Activated CD4-positive, alpha-beta T cell treated with anti-CD3 and anti-CD28 coated beads, Interleukin-2, amount 50 U/mL, for 1 hour (primary cell): ENCODE data around the gene CERS2.
A peak's percentile ranks its signal among the peaks of the same experiment; 100 is the strongest.
"Not testable (repeated sequence)": the region's sequence is repeated elsewhere in the genome, so short reads cannot be mapped to it uniquely, and the experiment has no call there.

Experiments used
- DNase-seq: peaks from one replicate; pipeline ENCODE4 v3.0.0-alpha.2; 2020

CERS2 gene

DNA sequence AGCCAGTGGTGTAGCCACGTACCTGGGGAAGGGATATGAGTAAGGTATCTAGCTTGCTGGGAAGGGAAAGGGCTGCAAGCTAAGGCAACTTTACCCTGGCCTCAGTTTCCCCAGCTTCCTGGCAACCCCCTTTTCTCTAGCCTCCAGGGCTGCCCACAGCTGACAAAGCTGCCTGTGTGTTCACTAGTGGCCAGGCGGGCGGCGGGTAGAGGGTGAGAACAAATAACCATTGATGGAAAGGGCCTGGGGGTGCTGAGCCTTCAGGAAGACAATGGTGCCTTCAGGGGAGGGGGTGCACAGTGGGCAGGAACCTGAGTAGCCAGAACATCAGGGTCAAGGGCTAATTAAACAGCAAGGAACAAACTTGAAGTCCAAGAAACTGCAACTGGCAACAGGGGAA, 6.1 kb downstream of the CERS2 start:
- no peak for DNase-seq

DNA sequence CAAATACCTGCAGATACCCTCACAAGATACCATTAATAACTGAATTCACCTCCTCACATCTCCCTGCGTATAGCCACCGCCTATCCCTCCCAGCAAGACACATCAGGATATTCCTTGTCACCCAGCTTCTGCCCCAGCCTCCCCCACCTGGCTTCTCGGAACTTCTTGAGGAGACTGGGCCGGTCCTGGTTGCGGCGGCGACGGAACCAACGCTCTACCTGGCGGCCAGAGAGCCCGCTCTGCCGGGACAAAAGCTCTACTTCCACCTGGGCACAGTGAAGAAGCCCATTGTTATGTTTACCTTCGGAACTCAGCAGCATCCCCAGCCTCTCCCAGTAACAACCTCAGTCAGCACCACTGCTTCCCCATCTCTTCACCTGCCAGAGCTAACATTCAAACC, 6.7 kb downstream of the CERS2 start:
- DNase-seq, result no peak

DNA sequence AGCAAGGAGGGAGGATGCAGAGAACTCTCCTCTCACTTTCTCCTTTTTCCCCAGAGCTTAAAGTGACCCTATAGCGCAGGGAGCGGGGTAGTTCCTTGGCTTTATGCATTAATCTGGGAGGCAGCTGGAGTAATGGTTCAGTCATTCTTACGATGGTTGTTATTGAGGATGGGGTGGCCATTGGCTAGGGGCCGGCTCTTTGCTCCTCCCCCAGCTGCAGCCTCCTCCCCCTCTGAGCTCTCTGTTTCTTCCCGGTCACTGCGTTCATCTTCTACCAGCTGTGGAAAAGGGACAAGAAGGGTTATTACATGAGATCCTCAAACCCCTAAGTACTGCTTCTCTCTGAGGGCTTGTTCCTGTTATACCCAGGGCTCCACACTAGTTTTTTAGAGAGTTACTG, 8.6 kb downstream of the CERS2 start:
- no peak for DNase-seq

DNA sequence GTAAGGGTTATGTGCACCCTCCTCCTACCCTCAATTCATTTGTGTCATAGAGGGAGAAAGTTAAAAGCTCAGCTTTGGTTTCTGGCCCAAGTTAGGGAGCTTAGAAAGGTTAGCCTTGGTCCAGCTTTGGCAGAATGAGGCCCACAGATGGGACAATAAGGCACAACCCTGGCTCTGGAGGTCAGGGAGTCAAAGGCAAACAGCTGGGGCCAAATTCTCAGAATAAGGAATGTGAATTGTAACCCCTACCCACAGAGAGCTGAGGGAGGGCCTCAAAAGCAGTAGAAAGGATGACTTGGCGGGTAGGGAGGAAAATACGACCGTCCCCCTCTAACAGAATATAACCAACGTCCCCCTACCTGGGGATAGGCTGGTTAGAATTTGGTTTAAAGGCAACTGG, 9.0 kb downstream of the CERS2 start:
- DNase-seq, result no peak

DNA sequence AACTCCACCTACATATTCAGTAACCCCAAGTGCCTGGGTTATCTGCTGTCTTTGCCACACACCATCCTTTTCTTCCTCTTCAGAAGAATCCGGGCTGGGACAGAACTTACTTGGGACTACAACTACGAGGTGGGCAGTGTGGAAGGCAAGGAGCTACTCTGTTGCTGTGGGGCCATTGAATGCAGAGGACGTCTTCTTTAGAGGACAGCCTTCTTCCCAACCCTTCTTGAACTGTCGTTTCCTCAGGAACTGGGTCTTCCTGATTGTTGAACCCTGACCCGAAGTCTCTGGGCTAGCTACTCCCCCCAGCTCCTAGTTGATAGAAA, 10.5 kb downstream of the CERS2 start:
- DNase-seq, result no peak

DNA sequence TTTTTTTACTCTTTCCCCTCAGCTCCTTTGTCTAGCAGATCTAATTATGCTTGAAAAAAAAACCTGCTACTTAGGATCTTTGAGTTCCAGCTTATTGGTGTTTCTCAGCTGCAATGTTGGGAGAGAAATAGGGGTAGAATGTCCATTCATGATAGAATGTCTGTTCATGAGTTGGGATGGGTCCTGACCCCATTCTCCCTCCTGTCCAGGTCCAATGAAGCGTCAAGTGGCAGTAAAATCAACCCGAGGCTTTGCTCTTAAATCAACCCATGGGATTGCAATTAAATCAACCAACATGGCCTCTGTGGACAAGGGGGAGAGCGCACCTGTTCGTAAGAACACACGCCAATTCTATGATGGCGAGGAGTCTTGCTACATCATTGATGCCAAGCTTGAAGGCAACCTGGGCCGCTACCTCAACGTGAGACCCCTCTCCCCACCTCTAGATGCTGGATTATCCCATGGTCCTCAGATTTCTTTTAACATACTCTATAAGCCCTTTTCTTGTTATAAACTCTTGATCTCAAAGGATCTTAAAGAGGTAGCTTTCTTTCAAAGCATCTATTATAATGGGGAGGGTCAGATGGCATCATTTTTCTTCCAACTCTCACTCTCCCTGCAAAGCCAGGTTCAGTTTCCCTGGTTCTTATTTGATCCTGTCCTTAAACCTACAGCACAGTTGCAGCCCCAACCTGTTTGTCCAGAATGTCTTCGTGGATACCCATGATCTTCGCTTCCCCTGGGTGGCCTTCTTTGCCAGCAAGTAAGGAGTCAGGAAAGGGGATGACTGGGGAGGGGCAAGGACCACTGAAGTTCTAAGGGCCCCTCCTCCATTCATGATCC, 11.1 kb downstream of the CERS2 start:
- DNase-seq, result no peak

DNA sequence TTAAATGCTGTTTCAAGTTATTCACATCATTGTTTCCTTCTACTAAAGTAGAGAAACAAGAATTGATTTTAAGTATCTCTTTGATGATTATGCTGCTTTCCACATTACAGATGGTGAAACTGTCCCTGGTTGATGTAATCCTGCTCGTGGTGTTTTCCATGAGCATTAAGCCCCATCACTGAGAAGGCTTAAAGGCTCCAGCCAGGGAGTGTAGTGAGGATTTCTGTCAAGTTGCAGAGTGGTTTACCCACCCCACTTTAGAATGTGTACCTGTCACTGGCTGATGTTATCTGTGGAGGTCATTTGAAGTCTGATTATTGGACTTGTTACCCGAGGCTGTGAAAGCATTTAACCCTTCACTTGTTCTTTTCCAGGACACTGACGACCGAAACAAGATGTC, 12.9 kb downstream of the CERS2 start:
- no peak for DNase-seq

DNA sequence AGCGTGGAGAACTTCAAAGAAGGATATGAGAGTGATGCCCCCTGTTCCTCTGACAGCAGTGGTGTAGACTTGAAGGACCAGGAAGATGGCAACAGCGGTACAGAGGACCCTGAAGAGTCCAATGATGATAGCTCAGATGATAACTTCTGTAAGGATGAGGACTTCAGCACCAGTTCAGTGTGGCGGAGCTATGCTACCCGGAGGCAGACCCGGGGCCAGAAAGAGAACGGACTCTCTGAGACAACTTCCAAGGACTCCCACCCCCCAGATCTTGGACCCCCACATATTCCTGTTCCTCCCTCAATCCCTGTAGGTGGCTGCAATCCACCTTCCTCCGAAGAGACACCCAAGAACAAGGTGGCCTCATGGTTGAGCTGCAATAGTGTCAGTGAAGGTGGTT, 14.0 kb downstream of the CERS2 start:
- DNase-seq, result no peak

DNA sequence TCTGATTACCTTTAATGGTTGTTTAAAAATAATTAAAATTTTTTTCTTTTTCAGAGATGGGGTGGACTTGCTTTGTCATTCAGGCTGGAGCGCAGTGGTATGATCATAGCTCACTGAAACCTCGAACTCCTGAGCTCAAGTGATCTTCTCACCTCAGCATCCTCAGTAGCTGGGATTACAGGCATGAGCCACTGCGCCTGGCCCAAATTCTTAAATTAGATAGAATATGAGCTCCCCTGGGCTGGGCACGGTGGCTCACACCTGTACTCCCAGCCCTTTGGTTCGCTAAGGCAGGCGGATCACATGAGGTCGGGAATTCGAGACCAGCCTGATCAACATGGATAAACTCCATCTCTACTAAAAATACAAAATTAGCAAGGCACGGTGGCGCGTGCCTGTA, 17.0 kb downstream of the CERS2 start:
- no peak for DNase-seq

DNA sequence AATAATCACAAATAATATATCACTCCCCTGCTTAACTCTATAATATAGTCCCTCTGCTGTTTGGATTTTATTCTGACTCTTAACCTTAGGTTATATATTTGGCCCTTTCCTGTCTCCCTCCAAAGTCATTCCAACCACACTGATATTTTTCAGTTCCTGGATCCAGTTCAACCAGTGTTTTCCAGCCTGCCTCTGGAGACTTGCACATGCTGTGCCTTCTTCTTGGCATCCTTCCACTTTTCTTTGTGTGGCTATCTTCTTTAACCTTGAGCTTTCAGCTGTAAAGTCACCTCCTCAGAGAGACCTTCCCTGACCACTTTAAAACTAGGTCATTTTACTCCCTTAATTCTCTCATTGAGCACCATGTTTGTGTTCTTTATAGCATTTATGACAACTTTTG, 19.4 kb downstream of the CERS2 start:
- DNase-seq, result no peak

DNA sequence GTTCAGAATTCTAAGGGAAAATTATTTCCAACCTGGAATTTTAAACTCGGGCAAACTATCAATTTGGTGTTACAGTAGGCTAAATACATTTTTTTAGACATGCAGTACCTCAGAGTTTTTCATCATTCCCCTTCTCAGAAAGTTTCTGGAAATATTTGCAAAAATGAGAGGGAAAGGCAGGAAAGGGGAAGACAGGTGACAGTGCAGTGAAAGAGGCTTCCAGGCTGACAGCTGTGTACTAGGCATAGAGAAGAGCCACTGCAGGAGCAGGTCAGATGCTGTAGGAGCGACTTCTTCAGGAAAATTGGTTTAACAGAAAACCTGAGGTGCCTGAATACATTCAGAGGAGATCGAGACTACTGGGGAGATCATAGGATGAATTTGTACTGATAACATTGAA, 19.9 kb downstream of the CERS2 start:
- no peak for DNase-seq

DNA sequence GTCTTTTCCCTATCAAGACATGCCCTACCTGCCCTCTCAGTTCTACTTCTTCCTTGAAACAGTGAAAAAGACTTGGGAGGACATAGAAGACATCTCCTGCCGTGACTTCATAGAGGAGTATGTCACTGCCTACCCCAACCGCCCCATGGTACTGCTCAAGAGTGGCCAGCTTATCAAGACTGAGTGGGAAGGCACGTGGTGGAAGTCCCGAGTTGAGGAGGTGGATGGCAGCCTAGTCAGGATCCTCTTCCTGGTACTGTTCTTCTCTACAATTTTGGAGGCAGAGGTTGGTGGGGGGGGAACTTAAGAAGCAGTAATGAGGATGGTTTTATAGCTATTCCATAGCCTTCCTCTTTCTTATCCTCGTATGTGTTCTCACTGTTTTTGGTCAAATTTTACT, 29.8 kb downstream of the CERS2 start:
- no peak for DNase-seq

DNA sequence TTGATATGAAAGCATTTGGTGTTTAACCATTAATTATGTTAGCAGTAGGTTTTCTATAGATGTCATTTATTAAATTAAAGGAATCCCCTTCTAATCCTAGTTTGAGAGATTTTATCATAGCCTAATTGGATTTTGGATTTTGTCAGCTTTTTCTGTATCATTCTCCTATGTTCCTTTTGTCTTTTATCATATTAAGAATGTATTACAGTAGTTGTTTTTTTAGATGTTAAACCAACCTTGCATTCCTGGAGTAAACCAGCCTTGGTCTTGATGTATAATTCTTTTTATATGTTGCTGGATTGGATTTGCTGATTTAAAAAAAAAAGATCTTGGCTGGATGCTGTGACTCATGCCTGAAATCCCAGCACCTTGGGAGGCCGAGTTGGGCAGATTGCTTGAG, 42.9 kb downstream of the CERS2 start:
- no peak for DNase-seq

DNA sequence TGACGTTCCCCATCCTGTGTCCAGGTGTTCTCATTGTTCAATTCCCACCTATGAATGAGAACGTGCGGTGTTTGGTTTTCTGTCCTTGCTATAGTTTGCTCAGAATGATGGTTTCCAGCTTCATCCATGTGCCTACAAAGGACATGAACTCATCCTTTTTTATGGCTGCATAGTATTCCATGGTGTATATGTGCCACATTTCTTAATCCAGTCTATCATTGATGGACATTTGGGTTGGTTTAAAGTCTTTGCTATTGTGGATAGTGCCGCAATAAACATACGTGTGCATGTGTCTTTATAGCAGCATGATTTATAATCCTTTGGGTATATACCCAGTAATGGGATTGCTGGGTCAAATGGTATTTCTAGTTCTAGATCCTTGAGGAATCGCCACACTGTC, 45.9 kb downstream of the CERS2 start:
- DNase-seq, result not testable (repeated sequence)

DNA sequence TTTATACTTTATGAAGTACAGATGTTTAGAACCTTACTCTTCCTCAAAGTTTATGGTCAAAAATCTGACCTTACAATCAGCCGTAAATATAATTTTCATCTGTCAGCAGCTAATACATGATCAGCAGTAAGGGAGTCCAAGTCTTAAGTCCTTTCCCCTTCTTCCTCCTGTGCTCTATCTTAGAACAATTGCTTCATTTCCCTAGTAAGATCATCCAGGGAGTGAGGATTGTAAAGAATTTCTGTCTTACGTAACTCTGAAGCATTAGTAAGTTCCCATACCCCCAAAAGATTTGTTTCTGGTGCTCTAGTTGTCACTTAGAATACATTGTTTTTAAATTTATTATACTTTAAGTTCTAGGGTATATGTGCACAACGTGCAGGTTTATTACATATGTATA, 46.3 kb downstream of the CERS2 start:
- DNase-seq, result no peak

DNA sequence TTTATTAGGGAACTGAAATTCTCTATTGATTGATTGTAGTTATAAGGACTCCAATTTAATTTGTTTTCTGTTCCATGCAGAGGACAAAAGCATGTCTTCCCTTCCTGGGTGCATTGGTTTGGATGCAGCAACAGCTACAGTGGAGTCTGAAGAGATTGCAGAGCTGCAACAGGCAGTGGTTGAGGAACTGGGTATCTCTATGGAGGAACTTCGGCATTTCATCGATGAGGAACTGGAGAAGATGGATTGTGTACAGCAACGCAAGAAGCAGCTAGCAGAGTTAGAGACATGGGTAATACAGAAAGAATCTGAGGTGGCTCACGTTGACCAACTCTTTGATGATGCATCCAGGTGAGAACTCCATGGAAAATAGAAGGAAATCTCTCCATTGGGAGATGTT, 47.0 kb downstream of the CERS2 start:
- no peak for DNase-seq

DNA sequence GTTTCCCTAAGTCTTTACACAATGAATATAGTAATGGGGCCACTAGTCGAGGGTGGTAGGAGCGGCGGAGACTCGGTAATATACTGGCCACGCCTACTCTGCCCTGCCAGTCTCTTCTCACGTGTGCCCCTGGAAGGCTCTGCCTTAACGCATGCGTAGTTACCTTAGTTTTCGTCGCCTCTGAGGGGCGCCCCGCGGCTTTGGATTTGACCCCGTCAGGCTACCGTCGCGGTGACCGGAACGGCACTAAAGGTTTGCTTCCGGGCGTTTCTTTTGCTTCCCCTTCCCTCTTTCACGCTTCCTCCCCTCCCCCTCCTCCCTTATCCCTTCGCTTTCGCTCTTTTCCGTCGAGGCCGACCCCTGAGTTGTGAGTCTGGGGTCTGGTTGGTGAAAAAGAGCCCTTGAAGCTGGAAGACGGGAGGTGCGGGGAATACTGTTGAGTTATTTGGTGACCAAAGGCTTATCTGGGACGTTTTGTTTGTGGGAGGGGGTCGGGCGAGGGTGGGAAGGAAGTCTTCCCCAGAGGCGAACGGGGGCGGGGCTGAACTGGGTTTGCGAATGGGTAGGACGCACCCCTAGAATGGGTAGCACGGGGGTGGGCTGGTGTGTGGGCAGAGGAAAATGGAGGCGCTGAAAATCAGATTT, 48.4 kb downstream of the CERS2 start, which contains the start of gene SETDB1:
Gene SETDB1 (plus strand): TSS at position 267 of the 645 bp plus-strand sequence. CDS start 1,352 bp downstream, outside the sequence.
- peak; percentile 87 for DNase-seq

DNA sequence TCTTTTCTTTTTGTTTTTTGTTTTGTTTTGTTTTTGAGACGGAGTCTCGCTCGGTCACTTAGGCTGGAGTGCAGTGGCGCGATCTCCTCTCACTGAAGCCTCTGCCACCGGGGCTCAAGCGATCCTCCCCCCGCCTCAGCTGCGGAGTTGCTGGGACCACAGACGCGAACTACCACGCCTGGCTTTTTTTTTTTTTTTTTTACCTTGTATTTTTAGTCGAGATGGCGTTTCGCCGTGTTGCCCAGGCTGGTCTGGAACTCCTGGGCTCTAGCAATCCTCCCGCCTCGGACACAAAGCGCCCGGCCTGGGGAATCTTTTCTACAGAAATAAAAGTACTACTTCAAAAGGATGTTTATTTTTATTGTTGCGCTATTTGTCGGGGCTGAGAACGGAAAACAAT, 49.6 kb downstream of the CERS2 start:
- no peak for DNase-seq

DNA sequence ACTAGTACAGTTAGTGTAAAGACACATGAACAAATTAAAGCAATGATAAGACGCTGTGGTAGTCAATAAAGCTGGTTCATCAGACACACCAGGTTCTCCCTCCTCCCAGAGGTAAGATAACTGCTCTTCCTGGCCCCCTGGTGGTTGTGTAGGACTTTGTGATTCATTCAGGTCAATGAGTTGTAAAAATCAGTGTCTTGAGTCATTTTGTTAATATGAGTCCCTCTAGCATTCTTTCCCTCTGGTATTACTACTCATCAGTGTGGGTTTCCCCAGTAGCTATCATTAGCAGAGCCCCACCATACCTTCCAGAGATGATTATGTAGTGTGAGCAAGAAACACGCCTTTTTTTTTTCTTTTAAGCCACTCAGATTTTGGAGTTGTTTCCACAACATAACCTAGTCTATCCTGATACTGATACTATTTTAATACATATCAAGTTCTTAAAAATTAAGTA, 52.1 kb downstream of the CERS2 start:
- peak; percentile 70 for DNase-seq

DNA sequence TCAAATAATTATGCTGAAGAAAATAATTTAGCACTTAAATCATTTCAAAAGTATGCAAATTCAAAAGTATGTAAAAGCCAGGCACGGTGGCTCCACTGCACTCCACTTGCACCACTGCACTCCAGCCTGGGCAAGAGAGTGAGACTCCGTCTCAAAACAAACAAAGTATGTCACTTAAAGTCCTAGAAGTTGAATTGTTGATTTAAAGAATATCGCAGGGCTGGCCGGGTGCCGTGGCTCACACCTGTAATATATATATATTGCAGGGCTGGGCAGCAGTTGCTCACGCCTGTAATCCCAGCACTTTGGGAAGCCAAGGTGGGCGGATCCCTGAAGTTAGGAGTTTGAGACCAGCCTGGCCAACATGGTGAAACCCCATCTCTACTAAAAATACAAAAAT, 57.2 kb downstream of the CERS2 start:
- DNase-seq, result no peak
